Retina (tissue), 1 donor: Measurements from ENCODE around the gene PDZD2.

Experiments used
- DNase-seq: peaks from one replicate; pipeline ENCODE4 v3.0.0-alpha.2; 2016

PDZD2 gene

GRCh38 chr5:31888564-31888963 is 249.6 kb downstream of the PDZD2 start:
- DNase-seq = no peak

- DNase-seq = no peak
Observed at GRCh38 chr5:31889001-31889561, 250.2 kb downstream of the PDZD2 start.

- no peak for DNase-seq
Observed at GRCh38 chr5:31890046-31890445, 251.1 kb downstream of the PDZD2 start.

- DNase-seq = no peak
Observed at GRCh38 chr5:31894141-31894540, 255.2 kb downstream of the PDZD2 start.

- no peak for DNase-seq
Observed at GRCh38 chr5:31895199-31895820, 256.4 kb downstream of the PDZD2 start.

- DNase-seq = no peak
Observed at GRCh38 chr5:31898036-31898632, 259.2 kb downstream of the PDZD2 start.

- DNase-seq = no peak
Observed at GRCh38 chr5:31900296-31900865, 261.4 kb downstream of the PDZD2 start.

- no peak for DNase-seq
Observed at GRCh38 chr5:31901807-31902530, 263.0 kb downstream of the PDZD2 start.

- no peak for DNase-seq
Observed at GRCh38 chr5:31908396-31908795, 269.5 kb downstream of the PDZD2 start.

- no peak for DNase-seq
Observed at GRCh38 chr5:31909073-31909472, 270.1 kb downstream of the PDZD2 start.

- DNase-seq = no peak
Observed at GRCh38 chr5:31911291-31912265, 272.6 kb downstream of the PDZD2 start.

GRCh38 chr5:31913808-31914207 is 274.9 kb downstream of the PDZD2 start:
- no peak for DNase-seq

- no peak for DNase-seq
Observed at GRCh38 chr5:31916327-31916726, 277.4 kb downstream of the PDZD2 start.

- DNase-seq = peak; percentile 82
Observed at GRCh38 chr5:31918739-31919138, 279.8 kb downstream of the PDZD2 start.

- no peak for DNase-seq
Observed at GRCh38 chr5:31921852-31922305, 282.9 kb downstream of the PDZD2 start.

GRCh38 chr5:31924005-31924404 is 285.1 kb downstream of the PDZD2 start:
- DNase-seq = no peak

- no peak for DNase-seq
Observed at GRCh38 chr5:31931874-31932273, 292.9 kb downstream of the PDZD2 start.

- DNase-seq = no peak
Observed at GRCh38 chr5:31934156-31934555, 295.2 kb downstream of the PDZD2 start.

GRCh38 chr5:31935496-31936369 is 296.8 kb downstream of the PDZD2 start:
- no peak for DNase-seq

GRCh38 chr5:31936683-31937082 is 297.8 kb downstream of the PDZD2 start:
- DNase-seq = no peak

GRCh38 chr5:31937226-31937625 is 298.3 kb downstream of the PDZD2 start:
- no peak for DNase-seq
